ENCODE data around the gene GRIN2B. TPM values are rescaled to one million over a fixed set of nuclear protein-coding genes. Genes with fewer than 3 reads are reported as not detected.

GRIN2B gene
- total RNA-seq, 1 experiment from 2014 or later: 1.6 TPM

GRCh38 chr12:13947276-13947946, 34.0 kb downstream of the GRIN2B start:
- no peaks in the 10 kb centered on the region for H3K27me3 Mint-ChIP-seq (ENCODE audit: low read depth)
- DNase-seq (ENCODE audit: low spot score) (no peak), ATAC-seq (no peak)
- H3K4me3 Mint-ChIP-seq: no peak overlapping the region
- H3K9me3 Mint-ChIP-seq: no peaks in the 10 kb centered on the region
- peaks cover 19% of the 10 kb centered on the region for H3K4me1 Mint-ChIP-seq
- POLR2A ChIA-PET: no interaction called here
- no peak overlapping the region for H3K27ac Mint-ChIP-seq
- H3K36me3 Mint-ChIP-seq: no peaks in the 10 kb centered on the region
- TF ChIP-seq ELF4 (CRISPR knock-in tag; IDR thresholded peaks at IDR 0.05; ENCODE audit: low read depth) (no peak), SOX15 (CRISPR knock-in tag; IDR thresholded peaks at IDR 0.05) (no peak)
- CTCF ChIA-PET: interaction anchor here (1.2 kb wide), 1 partner anchor 35 kb away, joined by 6 read pairs; the partner anchor contains the start of gene GRIN2B

GRCh38 chr12:13945641-13946040, 35.8 kb downstream of the GRIN2B start:
- peaks cover 29% of the 10 kb centered on the region for H3K4me1 Mint-ChIP-seq
- no peaks in the 10 kb centered on the region for H3K36me3 Mint-ChIP-seq
- DNase-seq (ENCODE audit: low spot score): no peak
- H3K9me3 Mint-ChIP-seq: no peaks in the 10 kb centered on the region
- ChIA-PET CTCF (interaction anchor here (2.4 kb wide), 1 partner anchor 36 kb away, joined by 9 read pairs; the partner anchor contains the start of gene GRIN2B), POLR2A (no interaction called here)
- no peak overlapping the region for H3K27ac Mint-ChIP-seq
- no peak for TF ChIP-seq ZNF317 (CRISPR knock-in tag; IDR thresholded peaks at IDR 0.05; ENCODE audit: borderline replicate concordance, low read depth)
- no peak for TF ChIP-seq ZNF232 (CRISPR knock-in tag; IDR thresholded peaks at IDR 0.05)
- no peak for TF ChIP-seq NFYB (CRISPR knock-in tag; conservative IDR thresholded peaks at IDR 0.05; ENCODE audit: low read depth)
- TF ChIP-seq ZBTB43 (CRISPR knock-in tag; IDR thresholded peaks at IDR 0.05): no peak
- no peak for TF ChIP-seq ZNF416 (CRISPR knock-in tag; IDR thresholded peaks at IDR 0.05)
- no peak for TF ChIP-seq GABPB1 (CRISPR knock-in tag; IDR thresholded peaks at IDR 0.05)
- TF ChIP-seq NR3C1 (CRISPR knock-in tag; conservative IDR thresholded peaks at IDR 0.05; ENCODE audit: low read depth): no peak
- no peak for TF ChIP-seq FOXJ3 (CRISPR knock-in tag; IDR thresholded peaks at IDR 0.05; ENCODE audit: borderline replicate concordance)
- no peak for TF ChIP-seq AFF4 (CRISPR knock-in tag; IDR thresholded peaks at IDR 0.05; ENCODE audit: borderline replicate concordance)
- no peak for TF ChIP-seq ATF3 (CRISPR knock-in tag; conservative IDR thresholded peaks at IDR 0.05)
- TF ChIP-seq CREM (CRISPR knock-in tag; IDR thresholded peaks at IDR 0.05): no peak
- no peak for TF ChIP-seq ZNF532 (CRISPR knock-in tag; IDR thresholded peaks at IDR 0.05; ENCODE audit: borderline replicate concordance)
- TF ChIP-seq NR2C2 (CRISPR knock-in tag; IDR thresholded peaks at IDR 0.05): no peak
- no peak for TF ChIP-seq E2F4 (CRISPR knock-in tag; IDR thresholded peaks at IDR 0.05; ENCODE audit: borderline replicate concordance, low read depth)
- no peaks in the 10 kb centered on the region for H3K27me3 Mint-ChIP-seq (ENCODE audit: low read depth)
- H3K4me3 Mint-ChIP-seq: no peak overlapping the region
- no peak for ATAC-seq

Measured in WTC11 (cell line).